KG1 (cell line): ENCODE results near the gene TMCC1.
"Not testable (repeated sequence)": the region's sequence is repeated elsewhere in the genome, so short reads cannot be mapped to it uniquely, and the experiment has no call there.

Source experiments
- DNase-seq: peaks from one replicate; lab custom pipeline; 2025; lab: John Stamatoyannopoulos, UW

The TMCC1 gene

DNA sequence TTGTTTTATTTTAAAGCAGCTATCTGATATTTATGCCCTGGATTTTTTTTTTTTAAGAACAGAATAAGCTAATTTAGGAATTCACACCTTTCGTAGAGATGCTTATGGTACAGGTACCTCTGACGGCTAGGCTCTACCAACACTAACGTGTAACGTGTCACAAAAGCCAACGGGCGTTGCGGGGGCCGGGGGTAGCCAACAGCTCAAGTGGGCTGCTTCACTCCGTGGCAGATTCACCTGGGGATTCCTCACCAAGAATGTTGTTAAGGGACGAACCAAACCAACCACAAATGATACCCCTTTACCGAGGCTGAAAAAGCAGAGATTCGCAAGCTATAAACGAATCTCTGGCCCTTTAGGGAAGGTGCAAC is 1.0 kb downstream of the TMCC1 start:
- no peak for DNase-seq

DNA sequence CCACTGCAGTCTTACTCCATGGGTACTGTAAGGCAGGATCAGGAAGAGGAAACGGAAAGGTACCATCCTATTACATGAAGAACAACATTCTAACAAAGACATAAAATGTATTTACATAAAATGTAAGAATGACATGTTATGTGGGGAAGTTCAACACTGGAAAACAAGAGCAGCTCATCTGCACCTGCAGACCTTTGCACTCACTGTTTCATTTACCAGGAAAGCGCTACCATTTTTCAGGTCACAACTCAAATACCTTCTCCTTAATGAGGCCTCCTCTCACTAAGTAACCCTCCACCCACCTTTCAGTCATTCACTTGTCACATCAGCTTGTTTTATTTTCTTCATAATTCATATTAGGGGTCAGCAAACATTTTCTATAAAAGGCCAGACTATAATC is 2.6 kb downstream of the TMCC1 start:
- no peak for DNase-seq

DNA sequence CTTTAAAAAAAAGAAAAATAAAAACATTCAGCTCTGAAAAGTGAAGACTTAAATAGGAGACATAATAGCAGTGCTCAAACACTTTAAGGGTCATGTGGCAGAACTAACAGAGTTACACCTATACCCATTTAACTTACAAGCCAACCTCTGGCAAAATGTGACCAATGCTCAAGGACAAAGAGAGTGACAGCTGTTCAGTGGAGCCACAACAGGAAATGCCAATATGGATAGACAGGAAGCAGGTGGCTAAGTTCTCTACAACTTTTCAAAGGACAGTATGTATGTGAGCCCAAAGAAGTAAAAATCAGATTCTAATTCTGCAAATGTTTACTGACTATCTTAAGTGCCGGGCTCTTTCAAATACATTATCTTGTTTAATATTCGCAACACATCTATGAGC is 3.4 kb downstream of the TMCC1 start:
- no peak for DNase-seq

DNA sequence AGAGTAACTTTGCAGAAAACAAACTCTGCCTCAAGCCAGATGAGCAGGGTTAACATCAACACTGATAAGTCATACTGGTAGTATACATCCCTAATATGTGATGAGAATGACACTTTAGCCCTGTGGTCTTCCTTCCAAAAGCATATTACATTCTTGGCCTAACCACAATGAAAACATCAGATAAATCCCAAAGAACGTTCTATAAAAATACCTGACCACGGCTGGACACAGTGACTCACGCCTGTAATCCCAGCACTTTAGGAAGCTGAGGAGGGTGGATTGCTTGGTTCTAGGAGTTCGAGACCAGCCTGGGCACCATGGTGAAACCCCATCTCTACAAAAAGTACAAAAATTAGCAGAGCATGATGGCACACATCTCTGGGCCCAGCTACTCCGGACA is 4.7 kb downstream of the TMCC1 start:
- no peak for DNase-seq

DNA sequence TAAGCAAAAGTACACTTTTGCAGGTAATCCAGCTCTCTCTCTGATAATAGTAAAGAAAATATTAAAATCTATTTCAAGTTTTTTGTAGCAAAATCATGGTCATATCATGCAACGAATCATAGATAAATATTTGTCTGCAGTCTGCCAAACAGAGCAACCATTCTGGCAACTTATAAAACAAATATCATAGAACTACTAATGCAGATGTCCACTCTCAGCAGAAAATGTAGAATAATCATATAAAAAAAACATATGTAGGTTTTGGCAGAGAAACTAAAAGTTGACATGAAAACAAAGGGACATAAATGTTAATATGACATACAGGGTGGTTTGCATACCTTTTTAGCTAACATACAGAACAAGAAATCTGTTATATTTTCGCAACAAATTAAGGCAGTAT is 12.2 kb downstream of the TMCC1 start:
- no peak for DNase-seq

DNA sequence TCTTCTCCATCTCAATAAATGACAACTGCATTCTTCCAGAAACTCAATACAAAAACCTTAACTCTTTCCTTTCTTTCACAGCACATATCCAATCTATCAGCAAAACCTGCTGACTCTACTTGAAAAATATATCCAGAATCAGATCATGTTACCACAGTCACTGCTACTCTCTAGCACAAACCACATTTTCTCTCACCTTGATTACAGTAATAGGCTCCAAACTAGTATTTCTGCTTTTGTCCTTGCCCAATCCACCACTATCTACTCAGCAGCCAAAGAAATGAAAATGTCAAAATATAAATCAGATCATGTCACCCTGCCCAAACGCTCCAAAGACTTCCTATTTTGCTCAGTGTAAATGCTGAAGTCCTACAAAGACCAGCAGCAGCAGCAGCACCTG is 15.2 kb downstream of the TMCC1 start:
- DNase-seq = no peak

DNA sequence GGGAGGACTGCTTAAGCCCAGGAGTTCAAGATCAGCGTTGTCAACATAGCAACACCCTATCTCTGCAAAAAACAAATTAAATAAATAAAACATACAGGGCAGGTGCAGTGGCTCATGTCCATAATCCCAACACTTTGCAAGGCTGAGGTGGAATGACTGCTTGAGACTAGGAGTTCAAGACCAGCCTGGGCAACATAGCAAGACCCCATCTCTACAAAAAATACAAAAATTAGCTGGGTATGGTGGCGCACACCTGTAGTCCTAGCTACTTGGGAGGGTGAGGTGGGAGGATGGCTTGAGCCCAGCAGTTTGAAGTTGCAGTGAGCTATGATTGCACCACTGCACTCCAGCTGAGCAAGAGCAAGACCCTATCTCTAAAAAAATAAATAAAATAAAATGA is 19.0 kb downstream of the TMCC1 start:
- not testable (repeated sequence) for DNase-seq

DNA sequence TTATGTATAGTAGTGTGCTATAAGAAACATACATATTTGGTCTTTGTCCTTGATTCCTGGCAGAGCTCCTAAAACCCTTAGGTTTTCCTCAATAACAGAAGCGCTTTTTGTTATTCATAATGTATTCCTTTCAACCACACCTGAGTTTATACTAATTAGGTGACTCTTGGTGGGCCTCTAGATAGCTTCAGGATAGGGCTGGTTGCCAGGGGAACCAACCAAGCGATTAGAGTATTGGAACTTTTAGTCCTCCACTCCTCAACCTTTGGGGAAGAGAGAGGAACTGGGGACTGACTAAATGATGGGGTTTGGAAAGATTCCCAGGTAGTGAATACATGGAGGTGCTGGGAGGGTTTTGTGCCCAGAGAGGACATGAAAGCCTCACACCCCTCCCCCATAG is 24.6 kb downstream of the TMCC1 start:
- DNase-seq = no peak

DNA sequence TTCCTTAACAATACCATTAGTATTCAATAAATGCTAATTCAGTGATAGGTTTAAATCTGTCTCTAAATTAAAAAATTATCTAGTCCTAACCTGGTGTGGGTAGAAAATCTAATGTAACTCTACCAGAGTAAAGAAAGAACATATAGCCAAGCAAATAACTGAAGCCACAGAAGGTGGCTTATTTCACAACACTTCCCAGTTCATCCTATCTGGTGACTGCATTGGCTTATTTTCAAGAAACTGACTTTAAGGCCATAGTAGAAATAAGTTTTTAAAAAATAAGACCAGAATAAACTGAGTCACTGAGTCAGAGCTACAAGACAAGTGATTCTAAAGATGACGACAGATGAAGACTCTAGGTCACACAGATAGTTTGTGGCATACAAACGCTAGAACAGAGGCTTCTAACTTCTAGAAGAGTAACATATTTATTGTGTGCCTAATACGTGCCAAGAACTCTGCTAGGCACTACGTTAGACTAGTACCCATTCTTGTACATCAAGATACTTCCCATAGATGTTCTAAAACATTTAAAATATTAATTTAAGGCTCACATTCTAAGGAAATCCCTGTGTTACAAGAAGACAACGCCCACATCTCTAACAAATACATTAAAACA is 25.9 kb downstream of the TMCC1 start:
- DNase-seq = no peak

DNA sequence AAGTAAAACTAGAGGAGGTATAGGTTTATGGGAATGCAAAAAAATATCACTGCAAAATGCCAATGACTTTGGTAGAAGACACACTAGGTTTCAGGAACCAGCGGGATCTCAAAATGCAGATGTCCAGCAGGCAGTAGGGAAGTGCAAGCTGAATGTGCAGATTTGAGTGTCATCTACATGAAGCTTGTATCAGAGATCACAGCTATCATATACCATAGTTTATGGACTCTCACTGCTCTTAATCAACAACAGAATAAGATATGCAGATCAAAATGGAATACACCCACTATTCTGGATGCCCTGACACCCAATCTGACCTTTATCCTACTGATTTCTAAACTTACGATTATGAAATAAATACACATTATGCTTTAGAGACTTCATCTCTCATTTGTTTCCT is 27.7 kb downstream of the TMCC1 start:
- DNase-seq = no peak

DNA sequence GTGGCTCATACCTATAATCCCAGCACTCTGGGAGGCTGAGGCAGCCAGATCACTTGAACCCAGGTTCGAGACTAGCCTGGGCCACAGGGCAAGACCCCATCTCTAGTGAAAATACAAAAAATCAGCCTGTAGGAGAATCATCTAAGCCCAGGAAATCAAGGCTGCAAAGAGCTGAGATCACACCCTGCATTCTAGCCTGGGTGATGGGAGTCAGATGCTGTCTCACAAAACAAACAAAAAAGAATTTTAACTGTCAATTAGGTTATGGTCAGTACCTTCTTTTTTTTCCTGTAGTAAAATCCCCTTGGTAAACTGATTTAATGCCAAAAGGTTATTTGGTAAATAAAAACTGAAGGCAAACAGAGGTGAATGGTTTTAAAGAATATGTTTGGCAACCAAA is 29.0 kb downstream of the TMCC1 start:
- no peak for DNase-seq

DNA sequence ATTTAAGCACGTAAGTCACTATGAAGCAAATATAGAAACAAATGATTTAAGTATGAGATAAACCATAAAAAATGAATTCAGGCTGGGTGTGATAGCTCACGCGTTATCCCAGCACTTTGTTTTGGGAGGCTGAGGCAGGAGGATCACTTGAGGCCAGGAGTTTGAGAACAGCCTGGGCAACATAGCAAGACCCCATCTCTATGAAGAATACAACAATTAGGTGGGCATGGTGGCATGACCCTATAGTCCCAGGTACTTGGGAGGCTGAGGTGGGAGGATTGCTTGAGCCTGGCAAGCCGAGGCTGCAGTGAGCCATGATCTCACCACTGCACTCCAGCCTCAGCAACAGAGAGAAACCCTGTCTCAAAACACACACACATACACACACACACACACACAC is 34.2 kb downstream of the TMCC1 start:
- no peak for DNase-seq

DNA sequence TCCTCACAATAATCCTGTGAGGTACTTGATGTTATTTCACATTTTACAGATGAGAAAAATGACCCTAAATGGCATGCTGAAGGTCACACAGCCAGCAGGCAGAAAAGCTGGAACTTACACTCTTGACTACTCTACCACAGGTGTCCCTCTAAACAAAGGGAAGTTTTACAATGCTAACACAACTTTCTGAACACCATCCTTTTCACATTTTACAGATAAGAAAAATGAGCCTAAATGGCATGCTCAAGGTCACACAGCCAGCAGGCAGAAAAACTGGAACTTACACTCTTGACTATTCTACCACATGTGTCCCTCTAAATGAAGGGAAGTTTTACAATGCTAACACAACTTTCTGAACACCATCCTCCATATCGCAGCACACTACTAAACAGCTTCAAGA is 35.6 kb downstream of the TMCC1 start:
- no peak for DNase-seq

DNA sequence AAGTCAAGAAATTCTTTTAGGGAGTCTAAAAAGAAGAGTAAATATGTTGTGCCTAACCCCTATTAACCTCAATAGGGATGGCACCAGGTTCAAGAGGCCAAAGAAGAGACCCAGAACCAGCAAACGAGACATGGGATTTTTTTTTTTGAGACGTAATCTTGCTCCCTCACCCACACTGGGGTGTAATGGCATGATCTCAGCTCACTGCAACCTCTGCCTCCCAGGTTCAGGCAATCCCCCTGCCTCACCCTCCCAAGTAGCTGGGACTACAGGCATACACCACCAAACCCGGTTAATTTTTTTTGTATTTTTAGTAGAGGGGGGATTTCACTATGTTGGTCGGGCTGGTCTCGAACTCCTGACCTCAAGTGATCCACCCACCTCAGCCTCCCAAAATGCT is 36.7 kb downstream of the TMCC1 start:
- DNase-seq = not testable (repeated sequence)

DNA sequence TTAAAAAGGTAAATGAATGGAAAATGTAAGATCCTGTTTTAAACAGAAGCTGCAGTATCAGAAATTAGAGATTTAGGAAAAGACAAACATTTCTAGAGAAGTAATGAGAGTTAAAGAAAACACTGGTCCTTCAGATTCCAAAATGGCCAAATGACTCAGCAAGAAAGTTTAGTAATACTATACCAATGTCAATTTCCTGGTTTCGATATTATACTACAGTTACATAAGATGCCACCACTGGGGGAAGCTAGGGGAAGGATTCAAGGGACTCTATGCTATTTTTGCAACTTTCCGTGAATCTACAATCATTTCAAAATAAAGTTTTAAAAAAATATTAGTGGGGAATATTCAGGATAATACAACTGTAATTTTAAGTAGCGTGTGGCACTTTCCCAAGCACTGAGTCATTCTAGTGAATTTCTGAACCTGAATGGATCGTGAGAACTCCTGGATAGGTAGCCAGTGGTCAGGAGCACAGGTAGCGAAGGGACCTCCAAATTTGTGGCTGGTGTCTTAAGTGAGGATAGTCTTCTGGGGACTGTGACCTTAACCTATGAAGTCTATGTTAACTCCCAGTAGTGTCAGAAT is 37.6 kb downstream of the TMCC1 start:
- no peak for DNase-seq

DNA sequence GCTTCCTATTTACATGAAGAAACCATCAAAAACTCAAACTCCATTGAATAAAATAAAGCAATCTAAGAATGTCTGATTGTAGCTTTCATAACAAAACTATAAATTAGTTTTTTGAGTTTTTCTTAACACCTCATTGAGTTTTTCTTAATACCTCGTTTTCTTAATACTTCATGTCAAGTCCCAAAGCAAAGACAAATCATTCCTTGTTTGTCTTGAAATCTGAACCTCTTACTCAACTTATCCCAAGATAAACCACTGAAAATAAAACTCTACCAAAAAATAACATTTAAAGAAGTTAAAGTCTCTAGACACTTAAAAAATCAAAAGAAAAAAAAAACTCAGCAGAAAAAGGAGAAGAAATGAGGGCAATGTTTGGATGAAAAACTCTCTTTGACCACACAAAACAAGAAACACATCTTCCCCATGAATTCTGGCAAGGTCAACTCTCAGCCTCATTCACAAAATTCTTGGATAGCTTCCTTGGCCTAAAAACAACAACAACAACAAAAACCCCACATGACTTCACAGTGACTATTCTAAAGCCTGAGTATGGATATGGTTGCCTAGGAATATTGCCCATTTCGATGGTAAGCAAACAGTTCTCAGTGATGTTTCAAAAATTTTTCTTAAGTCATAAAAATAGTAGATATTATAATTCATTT is 38.2 kb downstream of the TMCC1 start:
- DNase-seq = no peak

DNA sequence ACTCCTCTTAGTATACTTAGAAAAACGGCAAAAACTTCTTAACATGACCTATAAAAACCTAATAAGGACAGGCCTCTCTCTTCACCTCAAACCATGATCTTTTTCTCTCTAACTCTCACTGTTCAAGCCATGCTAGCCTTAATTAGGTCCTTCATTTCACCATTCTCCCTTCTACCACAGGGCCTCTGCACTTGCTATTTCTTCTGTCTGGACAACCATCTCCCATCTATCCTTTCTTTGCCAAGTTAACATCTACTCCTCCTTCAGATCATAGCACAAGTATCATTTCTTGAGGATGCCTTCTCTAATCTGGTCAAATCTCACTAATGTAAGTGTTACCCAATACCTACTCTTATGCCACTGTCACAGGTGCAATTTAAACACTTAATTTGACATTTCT is 39.1 kb downstream of the TMCC1 start:
- no peak for DNase-seq

DNA sequence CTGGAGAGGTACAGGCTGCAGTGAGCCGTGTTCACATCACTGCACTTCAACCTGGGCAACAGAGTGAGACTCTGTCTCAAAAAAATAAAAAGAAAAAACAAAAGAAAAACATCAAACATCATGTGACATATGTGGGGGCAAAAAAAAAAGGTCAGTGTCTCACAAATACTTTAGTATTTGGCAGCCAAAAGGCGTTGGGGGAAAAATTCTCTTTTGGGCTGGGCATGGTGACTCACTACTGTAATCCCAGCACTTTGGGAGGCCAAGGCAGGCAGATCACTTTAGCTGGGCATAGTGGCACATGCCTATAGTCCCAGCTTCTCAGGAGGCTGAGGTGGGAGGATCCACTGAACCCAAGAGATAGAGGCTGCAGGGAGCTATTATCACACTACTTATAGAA is 47.6 kb downstream of the TMCC1 start:
- no peak for DNase-seq

DNA sequence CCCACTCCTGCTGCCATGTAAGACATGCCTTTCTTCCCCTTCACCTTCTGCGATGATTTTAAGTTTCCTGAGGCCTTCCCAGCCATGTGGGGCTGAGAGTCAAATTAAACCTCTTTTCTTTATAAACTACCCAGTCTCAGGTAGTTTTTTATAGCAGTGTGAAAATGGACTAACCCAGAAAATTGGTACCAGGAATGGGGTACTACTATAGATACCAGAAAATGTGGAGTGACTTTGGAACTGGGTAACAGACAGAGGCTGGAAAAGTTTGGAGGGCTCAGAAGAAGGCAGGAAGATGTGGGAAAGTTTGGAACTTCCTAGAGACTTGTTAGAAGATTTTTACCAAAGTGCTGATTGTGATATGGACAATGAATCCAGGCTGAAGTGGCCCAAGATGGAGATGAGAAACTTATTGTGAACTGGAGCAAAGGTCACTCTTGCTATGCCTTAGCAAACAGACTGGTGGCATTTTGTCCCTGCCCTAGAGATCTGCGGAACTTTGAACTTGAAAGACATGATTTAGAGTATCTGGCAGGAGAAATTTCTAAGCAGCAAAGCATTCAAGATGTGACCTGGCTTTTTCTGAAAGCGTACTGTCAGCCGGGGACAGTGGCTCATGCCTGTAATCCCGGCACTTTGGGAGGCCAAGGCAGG is 52.7 kb downstream of the TMCC1 start:
- no peak for DNase-seq

DNA sequence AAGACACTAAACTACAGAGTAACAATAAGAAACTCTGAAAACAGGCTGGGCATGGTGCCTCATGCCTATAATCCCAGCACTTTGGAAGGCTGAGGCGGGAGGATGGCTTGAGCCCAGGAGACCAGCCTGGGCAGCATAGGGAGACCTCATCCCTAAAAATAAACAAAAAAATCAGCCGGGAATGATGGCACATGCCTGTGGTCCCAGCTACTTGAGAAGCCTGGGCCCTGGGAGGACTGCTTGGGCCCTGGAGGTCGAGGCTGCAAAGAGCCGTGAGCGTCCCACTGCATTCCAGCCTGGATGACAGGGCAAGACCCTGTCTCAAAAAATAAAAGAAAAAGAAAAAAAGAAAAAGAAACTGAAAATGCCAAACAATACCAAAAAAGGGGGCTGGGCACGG is 55.4 kb downstream of the TMCC1 start:
- DNase-seq = no peak

DNA sequence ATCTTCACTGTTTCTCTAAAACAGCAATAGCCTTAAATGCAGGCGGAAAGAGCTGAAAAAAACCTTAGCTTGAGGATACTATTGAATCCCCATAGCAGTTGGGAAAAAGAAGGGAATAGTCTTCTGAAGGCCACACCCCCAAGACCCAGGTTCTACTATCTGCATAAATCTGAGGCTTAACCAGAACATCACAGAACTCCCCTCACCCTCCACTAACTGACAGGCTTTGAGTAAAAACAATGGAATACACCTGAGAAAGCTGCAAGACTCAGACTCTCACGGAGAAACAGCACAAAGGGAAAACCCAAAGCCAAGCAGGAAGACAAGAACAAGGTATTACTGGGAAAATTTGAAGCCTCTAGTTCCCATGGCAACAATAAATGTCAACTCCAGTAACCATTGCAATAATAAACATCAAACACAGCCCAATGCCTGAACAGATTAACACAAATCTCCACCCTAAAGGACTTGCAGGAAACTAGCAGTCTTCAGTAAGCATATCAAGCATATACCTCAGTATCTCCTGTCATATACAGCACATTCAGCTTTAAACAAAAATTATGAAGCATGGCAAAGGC is 56.4 kb downstream of the TMCC1 start:
- DNase-seq = no peak

DNA sequence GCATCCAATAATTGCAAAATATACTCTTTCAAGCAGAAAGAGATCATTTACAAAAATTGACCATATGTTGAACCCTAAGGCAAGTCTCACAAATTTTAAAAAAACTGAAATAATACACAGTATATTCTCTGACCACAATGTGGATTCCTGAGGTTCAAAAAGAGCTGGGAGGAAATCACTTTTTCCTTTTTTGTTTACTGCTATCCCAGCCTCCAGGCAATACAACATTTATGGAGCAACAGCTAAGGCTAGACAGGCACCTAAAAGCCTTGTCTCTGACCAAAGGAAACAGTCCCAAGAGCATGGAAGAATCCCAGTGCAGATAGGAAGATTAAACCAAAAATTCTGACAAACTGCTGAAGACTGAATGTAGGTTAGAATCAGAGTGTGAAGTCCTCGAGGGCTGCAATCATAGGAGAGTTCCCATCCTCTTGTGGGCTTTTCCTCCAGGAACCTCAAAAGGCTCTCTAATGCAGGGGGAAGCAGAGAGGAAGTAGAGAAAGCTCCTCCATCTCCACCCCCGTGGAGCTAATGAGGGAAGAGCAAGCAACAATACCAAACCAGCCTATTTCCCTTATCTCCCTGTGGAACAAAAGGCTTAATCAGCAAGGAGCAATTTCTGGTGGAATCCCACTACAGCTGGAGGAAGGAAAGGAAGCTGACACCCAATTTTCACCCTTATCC is 57.0 kb downstream of the TMCC1 start:
- no peak for DNase-seq

DNA sequence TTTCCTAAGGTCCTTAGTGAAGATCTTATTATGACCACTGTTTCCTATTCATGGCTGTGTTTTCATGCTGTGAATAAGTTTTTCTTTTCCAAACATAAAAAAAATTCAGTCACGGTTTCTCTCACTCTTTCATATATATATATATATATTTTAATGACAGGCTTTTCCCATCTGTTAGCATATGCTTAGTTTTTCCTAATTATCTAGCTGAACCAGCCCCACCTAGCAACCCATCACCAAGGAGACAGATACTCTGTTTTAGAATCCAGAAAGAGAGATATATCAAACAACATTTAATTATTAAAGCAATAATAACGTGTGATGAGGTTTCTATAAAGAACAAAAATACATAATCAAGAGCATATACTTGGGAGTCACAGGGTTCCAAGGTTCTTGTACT is 58.3 kb downstream of the TMCC1 start:
- DNase-seq = no peak
